HG03457 (cell line): ENCODE measurements around the gene CDKN2B-AS1.
A peak's percentile ranks its signal among the peaks of the same experiment; 100 is the strongest.

ENCODE experiments used
- ATAC-seq: cut with Tn5 transposase; IDR thresholded peaks from one replicate; pipeline ENCODE4 v1.9.1; 2021; ENCODE audit warnings: moderate number of reproducible peaks; ENCODE audit not compliant: unreplicated experiment

Gene CDKN2B-AS1

GRCh38 chr9:22005702-22006606 lies 11.4 kb downstream of the CDKN2B-AS1 start:
- ATAC-seq: no peak

- no peak for ATAC-seq
These were observed 13.8 kb downstream of the CDKN2B-AS1 start for GRCh38 chr9:22008384-22008716.

- peak; percentile 90 for ATAC-seq
These were observed 14.3 kb downstream of the CDKN2B-AS1 start, which contains the start of gene CDKN2B for GRCh38 chr9:22008717-22009505. CDKN2B (minus strand) TSS chr9:22009305; CDS start chr9:22008953, 352 bp downstream.

GRCh38 chr9:22009506-22009867 lies 14.9 kb downstream of the CDKN2B-AS1 start:
- ATAC-seq: peak; percentile 28

GRCh38 chr9:22010866-22011625 lies 16.5 kb downstream of the CDKN2B-AS1 start:
- no peak for ATAC-seq

- no peak for ATAC-seq
These were observed 27.8 kb downstream of the CDKN2B-AS1 start for GRCh38 chr9:22022396-22022795.

GRCh38 chr9:22026696-22027095 lies 32.1 kb downstream of the CDKN2B-AS1 start:
- no peak for ATAC-seq

- no peak for ATAC-seq
These were observed 33.8 kb downstream of the CDKN2B-AS1 start for GRCh38 chr9:22028394-22028793.

- no peak for ATAC-seq
These were observed 34.6 kb downstream of the CDKN2B-AS1 start for GRCh38 chr9:22029231-22029630.

GRCh38 chr9:22030101-22030598 lies 35.6 kb downstream of the CDKN2B-AS1 start:
- peak; percentile 79 for ATAC-seq

- no peak for ATAC-seq
These were observed 37.2 kb downstream of the CDKN2B-AS1 start for GRCh38 chr9:22031655-22032411.

GRCh38 chr9:22033012-22033630 lies 38.5 kb downstream of the CDKN2B-AS1 start:
- ATAC-seq: no peak

GRCh38 chr9:22035591-22036011 lies 41.0 kb downstream of the CDKN2B-AS1 start:
- no peak for ATAC-seq

GRCh38 chr9:22036866-22037626 lies 42.5 kb downstream of the CDKN2B-AS1 start:
- ATAC-seq: no peak

- ATAC-seq: peak; percentile 62
These were observed 43.5 kb downstream of the CDKN2B-AS1 start for GRCh38 chr9:22037954-22038690.

- ATAC-seq: no peak
These were observed 44.7 kb downstream of the CDKN2B-AS1 start for GRCh38 chr9:22039258-22039657.

- ATAC-seq: no peak
These were observed 46.2 kb downstream of the CDKN2B-AS1 start for GRCh38 chr9:22040760-22041159.

GRCh38 chr9:22041344-22041743 lies 46.8 kb downstream of the CDKN2B-AS1 start:
- no peak for ATAC-seq
